HG03565 (cell line): ENCODE results near the gene ESRRG.

ENCODE experiments used
- ATAC-seq: cut with Tn5 transposase; IDR thresholded peaks from one replicate; pipeline ENCODE4 v1.9.1; 2021; ENCODE audit warnings: mild to moderate bottlenecking, moderate library complexity; ENCODE audit not compliant: unreplicated experiment

The ESRRG gene

GRCh38 chr1:216640100-216640499 is 83.1 kb downstream of the ESRRG start:
- ATAC-seq, result no peak

GRCh38 chr1:216632980-216633379 is 90.2 kb downstream of the ESRRG start:
- ATAC-seq, result no peak

DNA sequence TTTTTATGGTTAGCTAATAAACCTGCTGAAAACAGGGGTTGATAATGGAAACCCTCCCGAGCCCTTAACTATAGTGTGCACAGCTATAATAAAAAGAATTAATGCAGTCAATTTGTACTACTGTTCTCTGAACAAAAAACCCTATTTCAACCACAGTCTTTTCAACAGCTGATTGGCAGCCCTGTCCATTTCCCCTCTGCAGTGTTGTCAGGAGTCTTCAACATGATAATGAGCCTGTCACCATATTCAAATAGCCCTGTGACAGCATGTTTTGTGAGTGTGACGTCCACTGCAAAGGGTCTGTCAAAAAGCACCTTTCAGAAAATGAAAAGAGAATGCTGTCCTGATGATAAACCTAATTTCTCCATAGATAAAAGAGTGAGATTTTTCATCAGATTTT is 92.7 kb downstream of the ESRRG start:
- no peak for ATAC-seq

GRCh38 chr1:216627252-216627651 is 96.0 kb downstream of the ESRRG start:
- no peak for ATAC-seq

DNA sequence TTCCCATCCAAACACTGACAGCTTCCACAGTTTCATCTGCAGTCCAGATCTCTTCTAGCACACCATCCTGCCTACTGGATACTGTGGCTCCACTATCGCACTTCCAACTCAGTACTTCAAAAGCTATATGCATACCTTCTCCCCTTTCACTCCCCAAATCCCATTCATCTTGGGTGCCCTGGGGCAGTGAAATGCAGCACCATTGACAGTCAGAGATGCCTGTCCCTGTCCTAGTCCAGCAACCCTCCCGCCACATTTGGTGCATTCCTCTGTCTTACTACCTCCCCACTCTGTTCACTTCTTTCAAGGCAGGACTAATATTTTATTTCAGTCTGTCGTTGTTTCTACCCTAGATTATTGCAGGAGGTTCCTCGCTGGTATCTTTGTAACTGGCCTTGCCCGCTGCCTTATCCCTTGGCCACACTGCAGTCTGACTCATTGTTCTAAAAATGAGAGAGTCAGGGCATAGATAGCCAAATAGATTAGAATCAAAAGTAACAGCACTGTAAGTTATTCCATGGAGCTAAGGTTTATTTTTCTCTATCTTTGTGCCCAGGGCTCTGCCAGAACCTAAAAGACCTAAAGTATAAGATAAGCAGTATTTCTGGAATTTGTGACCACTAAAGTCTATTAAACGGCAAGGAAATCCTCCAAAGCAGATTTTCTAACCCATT is 96.7 kb downstream of the ESRRG start:
- no peak for ATAC-seq

DNA sequence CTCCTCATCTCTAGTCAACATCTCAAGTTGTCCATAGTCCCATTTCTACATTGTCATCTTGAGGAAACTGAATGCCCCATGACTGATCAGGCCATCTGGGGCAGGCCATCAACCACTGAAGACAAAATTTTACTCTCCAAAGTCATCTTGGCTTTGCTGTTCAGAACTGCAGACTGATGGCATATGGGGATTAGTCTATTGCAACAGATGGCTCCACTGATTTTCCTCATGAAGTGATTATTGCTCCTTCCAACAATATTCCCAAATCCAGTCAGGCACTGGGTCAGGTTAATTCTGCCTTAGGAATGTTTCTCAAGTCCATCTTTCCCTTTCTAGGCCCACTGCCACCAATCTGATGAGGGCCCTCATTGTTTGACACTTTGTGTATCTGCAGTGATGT is 101.7 kb downstream of the ESRRG start:
- no peak for ATAC-seq

GRCh38 chr1:216617081-216617875 is 106.0 kb downstream of the ESRRG start:
- ATAC-seq, result no peak

DNA sequence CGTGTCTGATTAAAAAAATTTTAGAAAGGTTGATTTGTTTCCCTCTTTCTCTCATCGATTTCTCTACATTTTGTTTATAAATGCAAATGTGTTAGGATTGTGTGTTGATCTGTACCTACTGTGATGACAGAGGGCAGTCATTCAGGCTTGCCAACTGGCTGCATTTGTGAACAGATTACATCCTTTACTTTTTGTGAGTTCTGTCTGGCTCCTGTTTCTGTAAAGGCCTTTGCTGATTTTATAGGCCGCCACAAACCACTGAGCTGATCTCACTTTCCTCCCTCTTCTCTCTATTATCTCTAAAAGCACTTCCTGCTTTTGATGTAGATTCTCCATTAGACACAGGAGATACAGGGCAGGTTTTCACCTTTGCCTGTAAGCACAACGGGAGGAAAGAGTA is 106.8 kb downstream of the ESRRG start:
- no peak for ATAC-seq

GRCh38 chr1:216614011-216614934 is 109.0 kb downstream of the ESRRG start:
- ATAC-seq, result no peak

- no peak for ATAC-seq
Measured at GRCh38 chr1:216612291-216612690, 110.9 kb downstream of the ESRRG start.

GRCh38 chr1:216607067-216607697 is 116.0 kb downstream of the ESRRG start:
- no peak for ATAC-seq

DNA sequence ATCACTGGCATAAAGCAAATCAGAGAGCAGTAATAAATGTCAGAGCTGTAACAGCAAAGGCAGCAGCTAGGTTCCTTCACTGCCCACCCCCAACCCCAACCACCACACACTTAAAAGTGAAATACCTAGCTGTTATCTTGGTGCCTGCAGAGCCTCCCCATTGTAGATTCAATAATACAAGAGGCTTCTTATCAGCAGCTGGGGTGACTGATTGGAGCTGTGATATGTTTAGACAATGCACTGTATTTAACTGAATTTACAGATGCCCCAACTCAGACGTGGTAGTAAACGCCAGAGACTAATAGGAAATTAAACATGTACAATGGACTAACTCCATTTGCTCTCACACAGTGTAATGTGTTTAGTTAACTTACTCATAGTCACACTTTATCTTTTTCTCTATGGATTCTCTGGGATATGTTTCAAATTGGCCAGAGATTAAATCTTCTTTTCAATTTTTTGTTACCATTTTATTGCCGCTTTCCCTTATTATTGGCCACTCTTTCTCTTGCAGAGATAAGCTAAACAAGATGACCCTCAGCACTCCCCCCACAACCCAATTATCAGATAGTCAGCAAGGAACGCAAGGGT is 117.1 kb downstream of the ESRRG start:
- ATAC-seq, result no peak

- ATAC-seq, result no peak
Measured at GRCh38 chr1:216604771-216605170, 118.5 kb downstream of the ESRRG start.

GRCh38 chr1:216600730-216601609 is 122.3 kb downstream of the ESRRG start:
- peak; percentile 71 for ATAC-seq

DNA sequence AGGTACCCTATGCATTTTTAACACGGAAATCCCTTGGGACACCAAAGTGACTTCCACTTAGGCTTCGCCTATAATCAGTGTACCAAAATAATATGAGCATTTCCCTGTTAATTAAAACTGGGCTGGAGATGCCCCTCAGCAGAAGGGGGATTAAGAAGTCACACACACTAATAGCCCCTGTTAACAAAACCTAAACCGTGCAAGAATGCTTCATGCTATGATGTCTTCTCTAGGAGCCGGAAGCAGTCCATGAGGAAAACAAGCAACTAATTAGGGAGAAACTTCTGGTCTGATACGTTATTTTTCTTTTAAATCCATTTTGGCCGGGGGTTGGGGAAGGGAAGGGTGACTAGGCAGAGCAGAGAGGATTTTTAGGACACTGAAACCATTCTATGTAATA is 123.4 kb downstream of the ESRRG start:
- no peak for ATAC-seq

- no peak for ATAC-seq
Measured at GRCh38 chr1:216598448-216598847, 124.8 kb downstream of the ESRRG start.

DNA sequence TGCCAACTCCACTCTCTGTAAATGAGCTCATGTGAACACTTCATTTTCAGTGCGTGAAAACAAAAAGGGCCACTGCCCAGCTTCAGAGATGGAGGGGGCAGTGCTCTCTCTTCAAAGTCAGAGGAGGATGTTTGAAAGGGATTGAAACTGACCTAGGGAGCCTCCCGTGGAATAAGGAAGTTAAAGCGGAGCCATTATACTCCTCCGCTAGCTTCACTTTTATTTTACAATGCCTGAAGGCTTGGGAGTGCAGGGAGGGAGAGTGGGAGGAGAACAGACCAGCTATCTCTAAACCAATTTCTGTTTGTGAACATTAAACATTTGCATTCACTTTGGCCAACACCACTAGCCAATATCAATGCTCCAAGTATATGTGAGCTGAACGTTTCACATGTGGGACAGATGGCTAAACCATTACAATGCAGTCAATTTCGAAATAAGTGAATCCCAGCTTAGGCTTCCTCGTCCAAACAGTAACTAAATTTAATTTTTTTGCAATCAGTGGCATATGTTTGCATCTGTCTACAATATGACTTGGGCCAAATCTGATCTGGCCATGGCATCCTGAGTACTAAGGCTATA is 126.9 kb downstream of the ESRRG start:
- no peak for ATAC-seq

DNA sequence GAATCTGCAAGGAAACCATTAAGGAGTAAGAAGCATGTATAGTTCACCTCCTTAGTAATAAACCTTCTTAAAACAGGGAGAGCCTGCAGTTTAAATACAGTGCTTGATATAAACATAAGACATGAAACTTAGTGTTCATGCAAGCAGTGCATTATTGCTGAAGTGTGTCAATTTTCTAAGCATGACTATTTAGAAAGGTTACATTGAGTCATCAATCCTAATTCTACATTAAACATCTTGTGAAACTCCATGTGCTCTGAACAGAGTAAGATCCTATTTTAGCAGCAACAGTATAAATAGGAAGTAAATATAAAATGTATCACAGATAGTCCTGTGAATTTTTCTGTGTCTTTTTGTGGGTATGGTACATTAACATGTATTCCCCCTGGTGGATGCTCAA is 135.5 kb downstream of the ESRRG start:
- no peak for ATAC-seq

- ATAC-seq, result no peak
Measured at GRCh38 chr1:216582151-216582550, 141.1 kb downstream of the ESRRG start.
